GM10248 (cell line): Measurements from ENCODE around the gene QRFPR.

Source experiments
- CTCF ChIA-PET: fragments of 300-600 bp; sonication (Branson Sonifier 250); formaldehyde crosslinking; extraction: SDS; loops from one replicate; lab custom pipeline; 2021; ENCODE audit warnings: antibody characterized with exemption; lab: Yijun Ruan, JAX
- POLR2A ChIA-PET: fragments of 350-650 bp; sonication (Branson Sonifier 250); formaldehyde crosslinking; extraction: SDS; loops from one replicate; lab custom pipeline; 2020; ENCODE audit warnings: antibody characterized with exemption; lab: Yijun Ruan, JAX
- DNase-seq: peaks from one replicate; pipeline ENCODE4 v3.0.0; 2012; ENCODE audit errors: extremely low spot score
- TF ChIP-seq, protein P1 (sequence below): IDR thresholded peaks from 2 replicates; pipeline ENCODE4 v1.5.1; 2012; ENCODE audit warnings: mild to moderate bottlenecking, low read depth; ENCODE audit errors: extremely low read depth, missing control alignments, control extremely low read depth

The QRFPR gene

DNA sequence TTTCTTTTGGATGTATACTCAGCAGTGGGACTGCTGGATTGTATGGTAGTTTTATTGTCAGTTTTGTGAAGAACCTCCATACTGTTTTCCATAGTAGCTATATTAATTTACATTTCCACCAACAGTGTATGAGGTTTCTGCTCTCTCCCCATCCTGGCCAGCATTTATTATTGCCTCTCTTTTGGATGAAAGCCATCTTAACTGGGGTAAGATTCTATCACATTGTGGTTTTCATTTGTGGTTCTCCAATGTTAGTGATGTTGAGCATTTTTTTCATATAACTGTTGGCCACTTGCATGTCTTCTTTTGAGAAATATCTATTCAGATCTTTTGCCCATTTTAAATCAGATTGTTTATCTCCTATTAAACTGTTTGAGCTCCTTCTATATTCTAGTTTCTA lies 27.6 kb downstream of the QRFPR start:
- CTCF ChIA-PET = no interaction called here
- POLR2A ChIA-PET = no interaction called here
- TF ChIP-seq, protein P1, sequence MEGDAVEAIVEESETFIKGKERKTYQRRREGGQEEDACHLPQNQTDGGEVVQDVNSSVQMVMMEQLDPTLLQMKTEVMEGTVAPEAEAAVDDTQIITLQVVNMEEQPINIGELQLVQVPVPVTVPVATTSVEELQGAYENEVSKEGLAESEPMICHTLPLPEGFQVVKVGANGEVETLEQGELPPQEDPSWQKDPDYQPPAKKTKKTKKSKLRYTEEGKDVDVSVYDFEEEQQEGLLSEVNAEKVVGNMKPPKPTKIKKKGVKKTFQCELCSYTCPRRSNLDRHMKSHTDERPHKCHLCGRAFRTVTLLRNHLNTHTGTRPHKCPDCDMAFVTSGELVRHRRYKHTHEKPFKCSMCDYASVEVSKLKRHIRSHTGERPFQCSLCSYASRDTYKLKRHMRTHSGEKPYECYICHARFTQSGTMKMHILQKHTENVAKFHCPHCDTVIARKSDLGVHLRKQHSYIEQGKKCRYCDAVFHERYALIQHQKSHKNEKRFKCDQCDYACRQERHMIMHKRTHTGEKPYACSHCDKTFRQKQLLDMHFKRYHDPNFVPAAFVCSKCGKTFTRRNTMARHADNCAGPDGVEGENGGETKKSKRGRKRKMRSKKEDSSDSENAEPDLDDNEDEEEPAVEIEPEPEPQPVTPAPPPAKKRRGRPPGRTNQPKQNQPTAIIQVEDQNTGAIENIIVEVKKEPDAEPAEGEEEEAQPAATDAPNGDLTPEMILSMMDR = no peak
- no peak for DNase-seq

DNA sequence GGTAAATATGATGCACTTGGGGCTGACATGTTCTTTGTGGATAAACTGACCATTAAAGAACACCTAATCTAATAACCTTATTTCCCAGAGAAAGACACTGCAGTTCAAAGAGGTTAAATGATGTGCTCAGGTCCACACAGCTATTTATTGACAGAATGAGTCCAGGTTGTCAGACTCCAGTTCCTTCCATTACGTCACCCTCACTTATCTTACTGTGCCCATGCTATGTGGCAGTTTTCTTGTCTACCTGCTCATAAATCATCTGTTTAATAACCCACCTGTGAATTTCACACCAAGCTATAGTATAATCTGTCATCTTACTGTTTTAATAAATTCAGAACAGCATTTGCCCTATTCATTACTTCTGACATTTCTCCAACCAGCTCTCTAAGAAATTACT lies 36.7 kb downstream of the QRFPR start:
- ChIA-PET POLR2A (no interaction called here), CTCF (interaction anchor here (0.7 to 1.8 kb wide), 3 partner anchors 14 to 27 kb away, joined by 3 to 5 read pairs (median 3); no protein-coding TSS in a partner anchor)
- TF ChIP-seq, protein P1 = no peak
- no peak for DNase-seq

DNA sequence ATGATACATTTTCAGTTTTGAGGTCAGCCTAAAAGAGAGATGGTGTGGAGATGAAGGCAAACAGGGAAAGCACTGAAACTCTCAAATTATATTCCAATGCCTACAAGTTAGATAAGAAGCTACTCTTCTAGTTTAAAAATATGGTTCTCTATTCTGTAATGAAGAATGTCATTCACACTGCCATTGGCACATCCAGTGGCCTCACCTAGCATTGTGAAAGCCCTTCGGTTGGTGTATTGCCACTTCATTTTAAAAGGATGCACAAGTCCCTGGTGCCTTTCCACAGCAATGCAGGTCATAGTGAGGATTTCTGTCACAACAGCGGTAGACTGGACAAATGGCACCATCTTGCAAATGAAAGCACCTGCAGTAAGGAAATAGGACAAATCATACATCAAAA lies 40.6 kb downstream of the QRFPR start:
- POLR2A ChIA-PET = no interaction called here
- CTCF ChIA-PET = interaction anchor here (1.6 kb wide), 1 partner anchor 10 kb away, joined by 3 read pairs; no protein-coding TSS in a partner anchor
- TF ChIP-seq, protein P1 = no peak
- DNase-seq = no peak

DNA sequence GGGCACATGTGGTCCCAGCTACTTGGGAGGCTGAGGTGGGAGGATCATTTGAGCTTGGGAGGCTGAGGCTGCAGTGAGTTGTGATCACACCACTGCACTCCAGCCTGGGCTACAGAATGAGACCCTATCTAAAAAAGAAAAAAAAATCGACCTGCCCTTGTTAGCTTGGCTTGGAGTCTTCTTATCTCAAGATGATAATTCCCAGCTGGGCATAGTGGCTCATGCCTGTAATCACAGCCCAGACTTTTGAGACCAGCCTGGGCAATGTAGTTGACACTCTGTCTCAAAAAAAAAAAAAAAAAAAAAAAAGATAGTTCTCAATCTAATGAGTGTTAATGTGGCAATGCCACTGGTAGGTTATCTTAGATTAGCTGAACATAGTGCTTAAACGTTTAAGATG lies 41.0 kb downstream of the QRFPR start:
- CTCF ChIA-PET = interaction anchor here (1.6 kb wide), 1 partner anchor 10 kb away, joined by 3 read pairs; no protein-coding TSS in a partner anchor

DNA sequence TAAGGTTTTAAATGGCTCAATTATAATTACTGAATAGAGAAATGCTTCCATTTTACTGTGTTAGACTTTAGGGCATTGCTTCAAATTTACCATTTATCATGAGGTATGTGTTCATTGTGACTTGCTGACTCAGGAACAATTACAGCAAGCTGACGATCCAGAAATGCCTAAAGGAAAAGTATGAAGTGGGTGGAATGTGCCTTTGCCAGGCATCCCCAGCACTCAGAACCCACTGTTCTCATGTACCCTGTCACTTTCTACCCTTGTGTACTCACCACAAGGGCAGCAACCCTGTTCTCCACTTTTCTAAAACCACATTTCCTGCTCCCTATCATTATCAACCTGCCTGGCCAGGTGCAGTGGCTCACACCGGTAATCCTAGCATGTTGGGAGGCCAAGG lies 41.5 kb downstream of the QRFPR start:
- TF ChIP-seq, protein P1 = no peak
- ChIA-PET POLR2A (no interaction called here), CTCF (interaction anchor here (1.6 kb wide), 1 partner anchor 11 kb away, joined by 3 read pairs; no protein-coding TSS in a partner anchor)
- DNase-seq = no peak

More for the DNA sequence above, 41.0 kb downstream of the QRFPR start:
- no peak for DNase-seq
- TF ChIP-seq, protein P1 = no peak
- POLR2A ChIA-PET = no interaction called here

DNA sequence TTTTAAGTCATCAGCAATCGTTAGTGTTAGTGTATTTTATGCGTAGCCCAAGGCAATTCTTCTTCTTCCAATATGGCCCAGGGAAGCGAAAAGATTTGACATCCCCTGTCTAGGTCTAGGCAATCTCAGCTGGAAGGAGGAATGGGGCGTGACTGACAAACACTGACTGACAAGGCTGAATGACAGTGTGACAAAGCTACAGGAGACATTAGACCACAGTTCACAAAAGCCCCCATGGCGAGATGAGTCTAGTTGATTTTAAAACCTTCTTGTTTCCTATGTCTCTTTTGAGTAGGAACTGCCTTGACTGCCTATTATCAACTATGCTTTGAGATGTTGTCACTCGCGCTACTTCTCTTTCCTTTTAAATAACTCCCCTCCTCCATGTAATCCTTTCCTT lies 42.3 kb downstream of the QRFPR start:
- CTCF ChIA-PET = interaction anchor here (0.9 to 1.0 kb wide), 2 partner anchors 8 to 14 kb away, joined by 3 to 4 read pairs; no protein-coding TSS in a partner anchor
- POLR2A ChIA-PET = no interaction called here

More for the DNA sequence above, 42.3 kb downstream of the QRFPR start:
- TF ChIP-seq, protein P1 = no peak
- no peak for DNase-seq
